Prostate gland (tissue), 2 donors: ENCODE measurements around the gene NDST1. TPM values are rescaled to one million over a fixed set of nuclear protein-coding genes. Genes with fewer than 3 reads are reported as not detected.
A peak's percentile ranks its signal among the peaks of the same experiment; 100 is the strongest.

ENCODE experiments used
- DNase-seq: peaks from one replicate; pipeline ENCODE4 v3.0.0-alpha.2; 2019; ENCODE audit warnings: low spot score
- H3K27ac ChIP-seq, 2 donors: fragments of 200-600 bp; sonication (generic); 2 replicates each; pipeline ENCODE4 v1.5.1; 2017 to 2019
- H3K27me3 ChIP-seq: fragments of 200-600 bp; sonication (generic); replicated peaks from 2 replicates; pipeline ENCODE4 v1.5.1; 2019; ENCODE audit not compliant: insufficient read depth
- H3K36me3 ChIP-seq, 2 donors: fragments of 200-600 bp; sonication (generic); 1 replicate in 1 of 2; 2 replicates in 1 of 2; pipeline versions ENCODE4 v1.5.1 to v1.8.1; 2017 to 2019
- H3K4me1 ChIP-seq: fragments of 200-600 bp; sonication (generic); replicated peaks from 2 replicates; pipeline ENCODE4 v1.5.1; 2019
- H3K4me3 ChIP-seq, 2 donors: fragments of 200-600 bp; sonication (generic); 2 replicates each; pipeline ENCODE4 v1.5.1; 2017 to 2019
- H3K9me3 ChIP-seq: fragments of 200-600 bp; sonication (generic); 2 replicates; pipeline ENCODE4 v1.5.1; 2017
- POLR2A ChIP-seq: fragments of 450-650 bp; IDR thresholded peaks from one replicate; pipeline ENCODE4 v1.6.1; 2016; ENCODE audit warnings: antibody characterized with exemption, mild to moderate bottlenecking
- POLR2AphosphoS5 ChIP-seq: sonication (generic); formaldehyde crosslinking; IDR thresholded peaks from one replicate; pipeline ENCODE4 v1.6.1; 2017; ENCODE audit warnings: antibody characterized with exemption
- WGBS: methylation state at CpG from one replicate; pipeline ENCODE4 v1.1.5; 2018; 5-methylcytosine and 5-hydroxymethylcytosine counted together
- intact Hi-C: fragments of 100-400 bp; cut with DNase I; formaldehyde crosslinking; loops from one replicate; pipeline ENCODE4 v1.14.2; 2022
- total RNA-seq, 2 donors: library from RNA; depleted of rRNA; stranded (reverse); fragments of >200 nt; gene quantifications; one replicate each; pipeline ENCODE4 v1.1.0, GENCODE V29; 2016
- TF ChIP-seq, protein P1 (sequence below), 4 experiments: fragments of 200-600 bp in 2 of 4; fragments of 450-650 bp in 2 of 4; sonication (generic) in 2 of 4; IDR thresholded peaks; 1 replicate in 3 of 4; 2 replicates in 1 of 4; pipeline ENCODE4 v1.5.1; 2016 to 2019; ENCODE audit warnings: antibody characterized with exemption in 4 of 4, mild to moderate bottlenecking in 2 of 4, moderate library complexity in 2 of 4

NDST1 gene
- total RNA-seq, 2 donors from 2014 or later, result 65.8 to 175 TPM

DNA sequence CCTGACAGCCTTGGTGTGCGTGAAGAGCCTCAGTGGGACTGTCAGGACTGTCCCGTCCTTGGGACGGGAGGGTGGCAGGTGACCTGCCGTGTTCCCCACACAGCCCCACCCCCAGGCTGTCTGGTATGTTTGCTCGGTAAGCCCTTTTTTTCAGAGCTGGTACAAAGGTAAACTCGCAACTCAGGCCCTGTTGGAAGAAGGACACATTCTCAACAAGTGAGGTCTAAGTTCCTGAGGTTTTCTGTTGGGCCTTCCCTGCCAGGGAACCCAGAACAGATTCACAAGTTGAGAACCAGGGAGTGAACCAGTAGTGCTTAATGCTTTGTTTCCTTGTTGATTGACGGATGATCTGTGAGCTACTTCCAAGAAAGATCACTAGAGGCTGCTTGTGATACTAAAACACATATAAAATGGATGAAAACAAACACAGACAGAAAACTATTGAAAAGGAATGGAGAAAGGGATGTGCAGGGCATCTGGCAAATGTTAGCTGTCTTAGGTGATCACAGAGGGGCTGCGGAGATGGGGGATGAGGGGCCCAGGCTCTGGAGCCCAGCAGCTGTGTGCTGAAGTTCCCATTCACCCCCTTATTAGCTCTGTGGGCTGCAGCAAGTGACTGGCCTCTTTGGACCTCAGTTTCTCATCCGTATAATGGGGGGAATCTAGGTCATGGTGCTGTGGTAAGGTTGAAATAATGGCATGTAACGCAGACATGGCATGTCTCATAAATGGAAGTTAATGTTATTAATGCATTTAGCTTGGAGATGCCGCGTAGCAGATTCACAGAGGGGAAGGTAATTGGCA lies 2.7 kb downstream of the NDST1 start:
- Histone ChIP-seq H3K27ac (peak overlapping the region; percentile 68 to 69), H3K36me3 (no peaks in the 10 kb centered on the region), H3K4me1 (peaks cover 50% of the 10 kb centered on the region), H3K9me3 (no peaks in the 10 kb centered on the region), H3K27me3 (no peaks in the 10 kb centered on the region), H3K4me3 (no peak overlapping the region)
- TF ChIP-seq POLR2AphosphoS5, result peak; percentile 84
- TF ChIP-seq, protein P1, sequence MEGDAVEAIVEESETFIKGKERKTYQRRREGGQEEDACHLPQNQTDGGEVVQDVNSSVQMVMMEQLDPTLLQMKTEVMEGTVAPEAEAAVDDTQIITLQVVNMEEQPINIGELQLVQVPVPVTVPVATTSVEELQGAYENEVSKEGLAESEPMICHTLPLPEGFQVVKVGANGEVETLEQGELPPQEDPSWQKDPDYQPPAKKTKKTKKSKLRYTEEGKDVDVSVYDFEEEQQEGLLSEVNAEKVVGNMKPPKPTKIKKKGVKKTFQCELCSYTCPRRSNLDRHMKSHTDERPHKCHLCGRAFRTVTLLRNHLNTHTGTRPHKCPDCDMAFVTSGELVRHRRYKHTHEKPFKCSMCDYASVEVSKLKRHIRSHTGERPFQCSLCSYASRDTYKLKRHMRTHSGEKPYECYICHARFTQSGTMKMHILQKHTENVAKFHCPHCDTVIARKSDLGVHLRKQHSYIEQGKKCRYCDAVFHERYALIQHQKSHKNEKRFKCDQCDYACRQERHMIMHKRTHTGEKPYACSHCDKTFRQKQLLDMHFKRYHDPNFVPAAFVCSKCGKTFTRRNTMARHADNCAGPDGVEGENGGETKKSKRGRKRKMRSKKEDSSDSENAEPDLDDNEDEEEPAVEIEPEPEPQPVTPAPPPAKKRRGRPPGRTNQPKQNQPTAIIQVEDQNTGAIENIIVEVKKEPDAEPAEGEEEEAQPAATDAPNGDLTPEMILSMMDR (IDR thresholded peaks at IDR 0.05), result no peak
- peak; percentile 18 for TF ChIP-seq POLR2A
- peak; percentile 81 for DNase-seq
- WGBS, result 54% methylated on average over 12 of the region's 12 CpGs
- intact Hi-C loops, result no loop called here

DNA sequence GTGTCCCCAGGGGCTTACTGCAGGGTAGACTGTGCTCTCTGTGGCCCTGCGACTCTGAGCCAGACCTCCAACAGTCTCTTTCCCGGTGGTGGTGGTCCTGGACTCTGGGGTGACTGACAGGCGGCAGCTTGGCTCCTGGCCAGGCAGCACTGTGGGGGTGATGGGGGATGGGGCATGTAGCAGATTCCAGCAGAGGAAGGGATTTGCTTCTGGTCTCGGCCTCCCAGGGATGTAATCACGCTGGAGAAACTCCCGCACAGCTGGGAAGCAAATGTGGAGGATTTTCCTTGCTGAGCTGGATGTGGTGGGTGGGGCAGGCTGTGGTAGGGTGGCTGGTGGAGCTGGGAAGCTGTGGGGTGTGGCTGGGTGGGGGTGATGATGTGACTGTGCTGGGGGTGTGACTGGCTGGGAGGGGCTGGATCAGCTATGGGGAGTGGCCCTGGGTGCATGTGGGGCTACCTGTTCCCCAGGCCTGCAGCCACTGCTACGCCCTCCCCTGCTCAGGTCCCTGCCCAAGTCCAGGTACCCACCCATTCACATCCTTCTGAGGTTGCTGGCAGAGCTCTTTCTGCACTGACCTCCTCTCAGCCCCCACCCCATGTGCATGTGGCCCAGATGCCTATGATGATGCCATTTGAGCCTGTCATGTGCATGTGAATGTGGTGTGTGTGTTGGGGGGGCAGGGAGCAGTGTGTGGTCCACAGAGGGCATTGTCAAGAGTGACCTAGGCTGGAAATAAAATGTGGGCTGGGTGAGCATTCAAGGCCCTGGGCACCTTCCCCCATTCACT lies 3.8 kb downstream of the NDST1 start:
- peaks cover 47% of the 10 kb centered on the region for H3K4me1 ChIP-seq
- intact Hi-C loops, result no loop called here
- peak overlapping the region; percentile 68 to 69 for H3K27ac ChIP-seq
- H3K4me3 ChIP-seq, result no peak overlapping the region
- H3K36me3 ChIP-seq, result no peaks in the 10 kb centered on the region
- TF ChIP-seq, protein P1 (IDR thresholded peaks at IDR 0.05), result no peak
- no peak for TF ChIP-seq POLR2AphosphoS5
- no peaks in the 10 kb centered on the region for H3K27me3 ChIP-seq
- no peak for DNase-seq
- H3K9me3 ChIP-seq, result no peaks in the 10 kb centered on the region
- WGBS, result 46% methylated on average over 7 of the region's 7 CpGs

- H3K4me1 ChIP-seq, result peaks cover 41% of the 10 kb centered on the region
- H3K27me3 ChIP-seq, result no peaks in the 10 kb centered on the region
- peak overlapping the region; percentile 68 to 69 for H3K27ac ChIP-seq
- no peak overlapping the region for H3K4me3 ChIP-seq
- H3K9me3 ChIP-seq, result no peaks in the 10 kb centered on the region
- 51% methylated on average over 6 of the region's 6 CpGs for WGBS
- peak; percentile 57 for TF ChIP-seq POLR2AphosphoS5
- TF ChIP-seq, protein P1 (IDR thresholded peaks at IDR 0.05), result no peak
- peak; percentile 17 for DNase-seq
- H3K36me3 ChIP-seq, result no peaks in the 10 kb centered on the region
- intact Hi-C loops, result no loop called here
Measured at GRCh38 chr5:150512368-150512747, 4.4 kb downstream of the NDST1 start.

DNA sequence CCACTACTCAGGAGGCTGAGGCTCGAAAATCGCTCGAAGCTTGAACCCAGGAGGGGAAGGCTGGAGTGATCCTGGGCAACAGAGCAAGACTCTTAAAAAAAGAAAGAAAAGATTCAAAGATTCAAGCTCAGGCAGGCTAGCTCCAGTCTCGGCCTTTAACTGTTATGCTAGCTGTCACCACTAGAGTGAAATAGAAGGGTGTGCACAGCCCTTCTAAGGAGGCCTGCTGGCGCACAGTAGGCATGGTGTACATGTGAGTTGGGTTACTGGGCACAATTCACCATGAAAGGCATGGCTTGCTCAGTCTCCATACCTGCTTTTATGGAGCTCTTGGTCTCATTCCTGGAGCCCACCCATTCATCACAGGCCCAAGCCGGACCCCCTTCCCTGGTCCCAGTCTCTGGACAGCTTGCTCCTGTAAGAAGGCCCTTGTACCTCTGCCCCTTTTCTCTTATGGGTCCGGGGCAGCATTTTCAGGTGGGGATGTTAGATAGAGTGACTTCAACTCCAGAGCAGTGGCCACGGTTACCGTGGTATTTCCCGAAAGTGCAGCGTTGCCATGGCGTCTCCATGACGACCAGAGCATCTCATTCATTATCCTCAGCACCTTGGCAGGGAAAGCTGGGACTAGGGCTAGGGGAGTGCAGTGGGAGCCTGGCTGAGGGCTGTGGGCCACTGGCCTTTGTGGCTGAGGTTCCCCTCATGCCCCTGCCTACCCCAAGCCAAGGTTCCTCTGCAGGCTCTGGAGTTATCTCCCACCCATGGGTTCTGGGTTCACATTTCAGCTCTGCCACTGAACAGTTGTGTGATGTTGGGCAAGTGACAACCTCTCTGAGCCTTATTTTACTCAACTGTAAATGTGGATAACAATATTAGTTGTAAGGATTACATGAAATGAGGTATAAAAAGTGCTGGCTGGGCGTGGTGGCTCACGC lies 5.7 kb downstream of the NDST1 start:
- no peak overlapping the region for H3K27ac ChIP-seq
- no peak for DNase-seq
- H3K4me3 ChIP-seq, result no peak overlapping the region
- H3K9me3 ChIP-seq, result no peaks in the 10 kb centered on the region
- H3K27me3 ChIP-seq, result no peaks in the 10 kb centered on the region
- no peak for TF ChIP-seq POLR2AphosphoS5
- TF ChIP-seq, protein P1 (IDR thresholded peaks at IDR 0.05), result no peak
- TF ChIP-seq POLR2A, result no peak
- no peaks in the 10 kb centered on the region for H3K36me3 ChIP-seq
- peaks cover 34% of the 10 kb centered on the region for H3K4me1 ChIP-seq
- 89% methylated on average over 14 of the region's 15 CpGs for WGBS
- intact Hi-C loops, result no loop called here
